ENCODE measurements around the gene CEP78. TPM values are rescaled to one million over a fixed set of nuclear protein-coding genes. Genes with fewer than 3 reads are reported as not detected.
"Not testable (repeated sequence)": the region's sequence is repeated elsewhere in the genome, so short reads cannot be mapped to it uniquely, and the experiment has no call there.

The CEP78 gene
- total RNA-seq, 1 donor, result 24.1 TPM

GRCh38 chr9:78280982-78281668 is 45.2 kb downstream of the CEP78 start:
- DNase-seq (ENCODE audit: low read depth), result peak; percentile 96
- H3K4me3 ChIP-seq (ENCODE audit: low read depth, low read length), result no peak overlapping the region
- TF ChIP-seq CTCF (IDR thresholded peaks at IDR 0.05; ENCODE audit: insufficient read depth, low read length), result no peak

DNA sequence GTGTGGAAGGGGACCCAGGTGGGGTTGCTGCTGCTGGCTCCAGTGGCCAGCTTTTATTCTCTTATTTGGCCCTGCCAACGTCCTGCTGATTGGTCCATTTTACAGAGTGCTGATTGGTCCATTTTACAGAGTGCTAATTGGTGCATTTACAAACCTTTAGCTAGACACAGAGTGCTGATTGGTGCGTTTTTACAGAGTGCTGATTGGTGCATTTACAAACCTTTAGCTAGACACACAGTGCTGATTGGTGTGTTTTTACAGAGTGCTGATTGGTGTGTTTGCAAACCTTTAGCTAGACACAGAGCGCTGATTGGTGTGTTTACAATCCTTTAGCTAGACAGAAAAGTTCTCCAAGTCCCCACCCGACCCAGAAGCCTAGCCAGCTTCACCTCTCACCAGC is 48.3 kb downstream of the CEP78 start:
- H3K4me3 ChIP-seq (ENCODE audit: low read depth, low read length); DNase-seq (ENCODE audit: low read depth): not testable (repeated sequence)

DNA sequence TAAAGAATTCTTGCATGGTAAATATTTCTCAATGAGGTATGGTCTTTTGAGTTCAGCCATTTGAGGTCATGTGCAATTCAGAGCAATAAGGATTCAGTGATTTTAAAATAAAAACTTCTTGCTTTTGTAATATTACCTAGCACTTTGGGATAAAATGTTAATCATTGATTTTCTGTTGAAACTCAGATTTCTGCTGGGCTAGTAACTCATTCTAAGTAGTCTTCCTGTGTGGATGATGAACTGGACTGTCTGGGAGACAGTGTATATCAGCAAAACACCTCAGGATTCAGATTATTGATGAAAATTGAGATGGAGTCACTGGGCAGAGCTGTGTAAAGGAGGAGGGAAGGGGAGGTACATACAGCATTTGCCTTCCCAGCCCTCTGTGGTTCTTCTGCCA is 50.2 kb downstream of the CEP78 start:
- no peak for DNase-seq (ENCODE audit: low read depth)
- no peak for TF ChIP-seq CTCF (IDR thresholded peaks at IDR 0.05; ENCODE audit: insufficient read depth, low read length)
- no peak overlapping the region for H3K4me3 ChIP-seq (ENCODE audit: low read depth, low read length)

- TF ChIP-seq CTCF (IDR thresholded peaks at IDR 0.05; ENCODE audit: insufficient read depth, low read length), result no peak
These were observed 51.1 kb downstream of the CEP78 start for GRCh38 chr9:78286946-78287388.

DNA sequence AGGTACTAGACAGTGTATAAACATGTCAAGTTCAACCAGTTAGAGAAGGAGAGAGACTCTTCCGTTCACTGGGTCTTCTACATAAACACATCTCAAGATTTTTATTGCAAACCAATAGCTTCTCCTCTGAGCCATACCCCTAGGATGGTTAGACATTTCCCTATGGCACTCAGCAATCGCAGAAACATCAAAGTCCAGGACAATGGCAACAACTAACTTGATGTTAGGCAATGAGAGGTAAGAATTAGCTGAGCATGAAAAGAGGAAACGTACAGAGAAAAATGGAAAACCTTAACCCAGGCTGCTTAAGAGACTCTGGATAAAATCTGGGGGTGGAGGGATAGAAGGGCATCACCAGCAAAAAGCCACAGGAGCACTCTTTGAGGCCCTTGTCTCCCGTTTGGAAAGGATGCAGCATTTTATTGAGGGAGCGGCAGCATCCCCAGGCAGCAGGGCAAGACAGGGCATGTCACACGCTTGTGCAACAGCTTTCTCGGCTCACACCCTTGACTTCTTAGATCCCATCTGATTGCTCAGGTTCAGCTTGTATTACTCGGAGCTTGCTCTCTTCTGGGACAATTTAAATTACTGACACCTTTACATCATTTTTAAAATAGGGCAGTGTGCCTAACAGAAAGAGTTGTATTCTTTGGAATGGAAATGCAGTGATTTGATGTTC is 52.5 kb downstream of the CEP78 start:
- H3K4me3 ChIP-seq (ENCODE audit: low read depth, low read length), result no peak overlapping the region
- DNase-seq (ENCODE audit: low read depth), result no peak
- TF ChIP-seq CTCF (IDR thresholded peaks at IDR 0.05; ENCODE audit: insufficient read depth, low read length), result no peak

More at GRCh38 chr9:78286946-78287388, 51.1 kb downstream of the CEP78 start:
- no peak for DNase-seq (ENCODE audit: low read depth)
- no peak overlapping the region for H3K4me3 ChIP-seq (ENCODE audit: low read depth, low read length)

DNA sequence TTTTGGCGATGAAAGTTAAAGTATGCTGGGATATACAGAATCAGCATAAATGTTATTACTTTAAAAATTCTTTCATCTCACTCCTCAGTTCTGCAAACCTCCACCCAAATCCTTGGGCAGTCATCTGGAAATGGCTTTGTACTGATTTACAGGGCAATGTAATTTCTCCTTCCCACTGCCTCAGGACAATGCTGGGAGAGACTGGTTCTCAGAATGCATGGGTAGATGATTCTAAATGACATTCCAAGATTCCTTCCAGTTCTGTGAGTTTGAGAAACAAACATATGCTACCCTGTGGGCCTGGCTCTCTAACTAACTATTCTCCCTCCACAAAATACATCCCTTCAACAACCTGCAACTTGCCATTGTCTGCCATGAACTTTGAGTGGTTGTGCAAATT is 53.6 kb downstream of the CEP78 start:
- no peak for DNase-seq (ENCODE audit: low read depth)
- no peak for TF ChIP-seq CTCF (IDR thresholded peaks at IDR 0.05; ENCODE audit: insufficient read depth, low read length)
- H3K4me3 ChIP-seq (ENCODE audit: low read depth, low read length), result no peak overlapping the region

DNA sequence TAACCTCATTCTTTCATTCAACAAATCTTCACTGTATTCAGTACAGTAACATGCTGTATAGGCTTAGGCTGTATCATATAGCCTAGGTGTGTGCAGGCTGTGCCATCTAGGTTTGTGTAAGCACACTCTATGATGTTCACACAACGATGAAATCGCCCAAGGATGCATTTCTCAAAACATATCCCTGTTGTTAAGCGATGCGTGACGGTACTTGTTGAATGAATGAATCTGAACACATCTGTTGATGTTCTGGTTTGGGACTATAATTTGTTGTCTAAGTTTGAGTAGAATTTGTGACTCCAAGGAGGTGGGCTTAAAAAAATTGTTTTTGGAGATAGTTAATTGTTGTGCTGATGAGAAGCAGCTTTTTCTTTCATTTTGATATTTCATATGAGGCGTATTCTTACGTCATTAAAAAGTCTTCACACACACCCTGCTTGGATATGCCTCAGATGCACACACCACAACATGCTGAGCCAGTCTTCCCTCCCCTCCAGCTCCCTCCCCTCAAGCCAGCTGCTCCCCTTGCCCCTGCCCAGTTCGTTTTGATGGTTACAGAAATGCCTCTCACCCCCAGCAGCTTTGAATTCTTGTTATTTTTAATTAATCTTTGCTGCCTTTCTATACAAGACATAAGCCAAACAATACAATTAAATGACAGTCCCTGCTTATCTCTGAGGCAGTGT is 55.5 kb downstream of the CEP78 start:
- TF ChIP-seq CTCF (IDR thresholded peaks at IDR 0.05; ENCODE audit: insufficient read depth, low read length), result no peak
- H3K4me3 ChIP-seq (ENCODE audit: low read depth, low read length), result no peak overlapping the region
- no peak for DNase-seq (ENCODE audit: low read depth)
